HL-60 (cell line): ENCODE data around the gene KCNK5.

ENCODE experiments used
- CTCF ChIP-seq: IDR thresholded peaks from one replicate; pipeline ENCODE4 v1.5.1; 2011; ENCODE audit warnings: low read length, control low read depth, inconsistent platforms; ENCODE audit not compliant: insufficient read depth
- GABPA ChIP-seq: IDR thresholded peaks from 2 replicates; pipeline ENCODE4 v1.6.1; 2012; ENCODE audit warnings: low read depth
- POLR2AphosphoS5 ChIP-seq: IDR thresholded peaks from 2 replicates; pipeline ENCODE4 v1.6.1; 2012; ENCODE audit warnings: low read depth
- SPI1 ChIP-seq: IDR thresholded peaks from 2 replicates; pipeline ENCODE4 v1.6.1; 2012; ENCODE audit warnings: low read depth, mild to moderate bottlenecking, borderline replicate concordance
- TF ChIP-seq, protein P1 (sequence below): IDR thresholded peaks from 2 replicates; pipeline ENCODE4 v1.6.1; 2012; ENCODE audit warnings: low read depth; ENCODE audit not compliant: insufficient replicate concordance

DNA sequence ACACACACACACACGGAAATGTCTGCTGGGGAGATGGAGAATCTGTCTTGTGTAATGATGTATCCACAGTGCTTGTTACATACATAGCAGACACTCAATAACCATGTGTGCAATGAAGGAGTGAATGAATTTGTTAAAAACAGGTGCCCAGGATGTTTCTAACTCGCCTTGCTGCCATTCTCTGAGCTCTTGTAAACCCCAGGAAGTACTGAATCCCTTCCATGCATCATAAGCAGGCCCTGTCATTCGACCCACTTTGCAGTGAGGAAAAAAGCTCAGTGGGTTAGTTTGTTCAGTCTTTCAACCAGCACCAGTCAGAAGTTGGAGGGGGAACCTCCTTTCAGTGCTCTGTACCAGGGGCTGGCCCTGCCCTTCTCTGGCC lies 1.4 kb upstream of the KCNK5 start:
- TF ChIP-seq CTCF (no peak), POLR2AphosphoS5 (no peak), GABPA (no peak), SPI1 (no peak)
- TF ChIP-seq, protein P1, sequence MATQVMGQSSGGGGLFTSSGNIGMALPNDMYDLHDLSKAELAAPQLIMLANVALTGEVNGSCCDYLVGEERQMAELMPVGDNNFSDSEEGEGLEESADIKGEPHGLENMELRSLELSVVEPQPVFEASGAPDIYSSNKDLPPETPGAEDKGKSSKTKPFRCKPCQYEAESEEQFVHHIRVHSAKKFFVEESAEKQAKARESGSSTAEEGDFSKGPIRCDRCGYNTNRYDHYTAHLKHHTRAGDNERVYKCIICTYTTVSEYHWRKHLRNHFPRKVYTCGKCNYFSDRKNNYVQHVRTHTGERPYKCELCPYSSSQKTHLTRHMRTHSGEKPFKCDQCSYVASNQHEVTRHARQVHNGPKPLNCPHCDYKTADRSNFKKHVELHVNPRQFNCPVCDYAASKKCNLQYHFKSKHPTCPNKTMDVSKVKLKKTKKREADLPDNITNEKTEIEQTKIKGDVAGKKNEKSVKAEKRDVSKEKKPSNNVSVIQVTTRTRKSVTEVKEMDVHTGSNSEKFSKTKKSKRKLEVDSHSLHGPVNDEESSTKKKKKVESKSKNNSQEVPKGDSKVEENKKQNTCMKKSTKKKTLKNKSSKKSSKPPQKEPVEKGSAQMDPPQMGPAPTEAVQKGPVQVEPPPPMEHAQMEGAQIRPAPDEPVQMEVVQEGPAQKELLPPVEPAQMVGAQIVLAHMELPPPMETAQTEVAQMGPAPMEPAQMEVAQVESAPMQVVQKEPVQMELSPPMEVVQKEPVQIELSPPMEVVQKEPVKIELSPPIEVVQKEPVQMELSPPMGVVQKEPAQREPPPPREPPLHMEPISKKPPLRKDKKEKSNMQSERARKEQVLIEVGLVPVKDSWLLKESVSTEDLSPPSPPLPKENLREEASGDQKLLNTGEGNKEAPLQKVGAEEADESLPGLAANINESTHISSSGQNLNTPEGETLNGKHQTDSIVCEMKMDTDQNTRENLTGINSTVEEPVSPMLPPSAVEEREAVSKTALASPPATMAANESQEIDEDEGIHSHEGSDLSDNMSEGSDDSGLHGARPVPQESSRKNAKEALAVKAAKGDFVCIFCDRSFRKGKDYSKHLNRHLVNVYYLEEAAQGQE, result no peak
